Measurements from ENCODE around the gene PRDM16.

The PRDM16 gene

GRCh38 chr1:3314491-3315381 is 245.7 kb downstream of the PRDM16 start:
- no peak for DNase-seq

- no peak for DNase-seq
Measured at GRCh38 chr1:3315399-3316339, 246.7 kb downstream of the PRDM16 start.

GRCh38 chr1:3316340-3316943 is 247.4 kb downstream of the PRDM16 start:
- peak; percentile 55 for DNase-seq

- DNase-seq, result no peak
Measured at GRCh38 chr1:3317456-3317855, 248.5 kb downstream of the PRDM16 start.

GRCh38 chr1:3318329-3318728 is 249.3 kb downstream of the PRDM16 start:
- no peak for DNase-seq

- peak; percentile 88 for DNase-seq
Measured at GRCh38 chr1:3319874-3320245, 250.9 kb downstream of the PRDM16 start.

GRCh38 chr1:3320246-3321152 is 251.5 kb downstream of the PRDM16 start:
- DNase-seq, result peak; percentile 25

- peak; percentile 35 for DNase-seq
Measured at GRCh38 chr1:3321559-3322449, 252.8 kb downstream of the PRDM16 start.

- no peak for DNase-seq
Measured at GRCh38 chr1:3322450-3323020, 253.5 kb downstream of the PRDM16 start.

- no peak for DNase-seq
Measured at GRCh38 chr1:3323021-3323795, 254.2 kb downstream of the PRDM16 start.

GRCh38 chr1:3323796-3324703 is 255.0 kb downstream of the PRDM16 start:
- DNase-seq, result no peak

- DNase-seq, result no peak
Measured at GRCh38 chr1:3324704-3325535, 255.9 kb downstream of the PRDM16 start.

- no peak for DNase-seq
Measured at GRCh38 chr1:3326516-3327388, 257.7 kb downstream of the PRDM16 start.

GRCh38 chr1:3327389-3327702 is 258.3 kb downstream of the PRDM16 start:
- DNase-seq, result no peak

GRCh38 chr1:3327936-3328590 is 259.1 kb downstream of the PRDM16 start:
- peak; percentile 87 for DNase-seq

- DNase-seq, result peak; percentile 44
Measured at GRCh38 chr1:3329640-3330281, 260.8 kb downstream of the PRDM16 start.

Data from hematopoietic multipotent progenitor cell treated with erythropoietin and hydrocortisone succinate and interleukin-3 and kit ligand, for 4 days (in vitro differentiated cells).